HG02759 (cell line): ENCODE measurements around the gene FEM1A.
A peak's percentile ranks its signal among the peaks of the same experiment; 100 is the strongest.
"Not testable (repeated sequence)": the region's sequence is repeated elsewhere in the genome, so short reads cannot be mapped to it uniquely, and the experiment has no call there.

Experiments
- ATAC-seq: cut with Tn5 transposase; IDR thresholded peaks from one replicate; pipeline ENCODE4 v1.9.1; 2021; ENCODE audit warnings: mild to moderate bottlenecking, moderate library complexity; ENCODE audit not compliant: unreplicated experiment

Gene FEM1A

GRCh38 chr19:4807188-4807587 is 15.7 kb downstream of the FEM1A start:
- ATAC-seq: no peak

- ATAC-seq: no peak
Observed at GRCh38 chr19:4811328-4812131, 20.0 kb downstream of the FEM1A start.

DNA sequence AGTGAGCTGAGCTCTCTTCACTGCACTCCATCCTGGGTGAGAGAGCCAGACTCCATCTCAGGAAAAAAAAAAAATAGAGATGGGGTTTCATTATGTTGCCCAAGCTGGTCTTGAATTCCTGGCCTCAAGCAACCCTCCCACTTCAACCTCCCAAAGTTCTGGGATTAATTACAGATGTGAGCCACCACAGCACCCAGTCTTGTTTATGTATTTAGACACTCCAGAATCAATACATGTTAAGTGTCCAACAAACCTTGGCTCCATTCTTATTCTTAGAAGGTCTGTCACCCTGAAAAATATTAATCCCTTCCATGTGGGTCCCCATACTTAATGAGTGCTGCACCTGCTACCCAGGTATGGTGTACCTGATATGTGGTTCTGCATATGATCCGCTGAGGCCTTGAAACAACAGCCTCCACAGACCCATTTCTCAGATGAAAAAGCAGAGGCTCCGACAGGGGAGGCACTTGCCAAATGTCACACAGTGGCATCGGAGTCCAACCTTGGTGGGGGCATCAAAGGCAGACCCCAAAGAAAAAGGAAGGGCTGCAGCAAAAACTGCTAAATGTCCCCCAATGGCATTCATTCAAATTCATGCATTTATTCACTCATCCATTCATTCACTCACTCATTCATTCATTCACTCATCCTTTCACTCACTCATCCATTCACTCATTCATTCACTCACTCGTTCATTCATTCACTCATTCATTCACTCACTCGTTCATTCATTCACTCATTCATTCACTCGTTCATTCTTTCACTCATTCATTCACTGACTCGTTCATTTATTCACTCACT is 23.3 kb downstream of the FEM1A start:
- no peak for ATAC-seq

DNA sequence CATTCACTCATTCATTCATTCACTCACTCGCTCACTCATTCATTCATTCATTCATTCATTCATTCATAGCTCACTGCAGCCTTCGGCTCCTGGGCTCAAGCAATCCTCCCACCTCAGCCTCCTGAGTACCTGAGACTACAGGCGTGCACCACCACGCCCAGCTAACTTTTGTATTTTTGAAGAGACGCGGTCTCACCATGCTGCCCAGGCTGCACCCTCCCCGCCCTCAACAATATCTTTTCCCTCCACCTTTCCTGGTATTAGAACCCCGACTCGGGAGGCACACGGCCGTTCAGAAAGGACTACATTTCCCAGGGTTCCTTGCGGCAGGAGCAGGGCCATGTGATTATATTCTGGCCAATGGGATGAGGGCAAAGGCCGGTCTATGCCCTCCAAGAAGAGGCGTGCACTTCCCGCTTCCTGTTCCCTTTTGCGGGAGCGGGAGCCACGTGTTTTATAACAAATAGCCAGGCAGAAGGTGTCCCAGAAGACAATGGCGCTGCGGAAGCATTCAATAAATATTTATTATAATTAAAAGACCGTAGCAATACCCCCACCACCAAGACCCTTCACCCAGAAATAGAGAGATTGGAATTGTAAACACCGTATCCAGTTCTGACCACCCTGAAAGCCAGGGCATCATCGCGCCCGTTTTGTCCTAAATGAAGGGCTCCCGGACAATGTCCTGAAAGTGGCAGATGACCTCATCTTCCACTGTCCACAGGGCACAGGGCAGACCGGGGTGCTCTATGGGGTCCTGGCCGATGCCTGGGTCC is 24.1 kb downstream of the FEM1A start:
- no peak for ATAC-seq

- ATAC-seq: no peak
Observed at GRCh38 chr19:4816202-4816949, 24.8 kb downstream of the FEM1A start.

GRCh38 chr19:4816950-4817278 is 25.4 kb downstream of the FEM1A start:
- no peak for ATAC-seq

DNA sequence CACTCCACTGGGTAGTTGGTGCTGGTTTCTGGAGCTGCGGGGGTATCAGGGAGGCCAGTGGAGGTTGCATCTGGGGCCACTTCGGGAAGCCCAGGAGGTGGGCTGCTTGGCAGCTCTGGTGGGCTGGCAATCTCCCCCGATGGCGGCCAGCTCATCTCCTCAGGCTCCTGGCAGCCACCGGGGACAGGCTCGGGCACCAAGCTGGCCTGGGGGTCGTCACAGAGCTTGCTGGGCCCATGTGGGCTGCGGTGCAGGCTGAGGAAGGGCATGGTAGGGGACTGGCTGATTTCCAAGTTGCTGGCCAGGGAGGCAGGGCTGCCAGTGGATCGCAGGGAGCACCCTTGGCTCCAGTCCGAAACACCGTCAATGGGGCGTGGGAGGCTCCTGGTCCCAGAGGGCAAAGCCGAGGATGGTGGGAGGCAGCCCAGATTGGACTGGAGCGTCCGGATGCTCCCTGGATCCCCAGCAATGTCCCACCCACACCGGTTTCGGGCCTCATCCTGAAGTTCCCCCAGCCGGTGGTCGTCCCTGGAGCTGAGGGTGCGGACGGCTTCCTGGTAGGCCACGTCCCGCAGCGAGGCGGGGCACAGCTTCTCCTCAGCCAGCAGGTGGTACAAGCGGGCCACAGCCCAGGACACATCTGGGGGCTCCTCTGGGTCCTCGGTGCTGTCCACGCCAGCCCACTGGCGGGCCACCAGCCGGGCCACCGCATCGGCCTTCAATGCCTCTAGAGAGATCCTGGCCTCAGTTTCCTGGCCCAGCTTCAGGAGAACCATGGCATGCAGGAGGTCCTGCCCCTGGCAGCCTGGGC is 26.1 kb downstream of the FEM1A start:
- ATAC-seq: no peak

DNA sequence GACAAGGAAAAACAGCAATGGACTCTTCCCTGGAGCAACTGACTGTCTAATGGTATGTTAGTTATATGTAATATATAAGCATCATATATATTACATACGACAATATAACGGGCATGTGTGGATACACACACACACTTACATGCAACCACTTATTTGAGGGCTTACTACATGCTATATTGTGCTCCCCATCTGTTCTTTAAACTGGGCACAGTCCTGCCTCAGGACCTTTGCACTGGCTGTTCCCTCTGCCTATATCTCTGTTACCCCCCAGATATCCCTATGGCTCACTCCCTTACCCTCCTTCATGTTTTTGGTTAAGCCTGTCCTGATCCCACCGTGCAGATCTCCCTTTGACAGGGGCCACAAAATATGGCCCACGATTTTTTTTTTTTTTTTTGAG is 29.7 kb downstream of the FEM1A start:
- ATAC-seq: no peak

GRCh38 chr19:4822354-4822753 is 30.8 kb downstream of the FEM1A start:
- ATAC-seq: not testable (repeated sequence)

- no peak for ATAC-seq
Observed at GRCh38 chr19:4823577-4823976, 32.0 kb downstream of the FEM1A start.

DNA sequence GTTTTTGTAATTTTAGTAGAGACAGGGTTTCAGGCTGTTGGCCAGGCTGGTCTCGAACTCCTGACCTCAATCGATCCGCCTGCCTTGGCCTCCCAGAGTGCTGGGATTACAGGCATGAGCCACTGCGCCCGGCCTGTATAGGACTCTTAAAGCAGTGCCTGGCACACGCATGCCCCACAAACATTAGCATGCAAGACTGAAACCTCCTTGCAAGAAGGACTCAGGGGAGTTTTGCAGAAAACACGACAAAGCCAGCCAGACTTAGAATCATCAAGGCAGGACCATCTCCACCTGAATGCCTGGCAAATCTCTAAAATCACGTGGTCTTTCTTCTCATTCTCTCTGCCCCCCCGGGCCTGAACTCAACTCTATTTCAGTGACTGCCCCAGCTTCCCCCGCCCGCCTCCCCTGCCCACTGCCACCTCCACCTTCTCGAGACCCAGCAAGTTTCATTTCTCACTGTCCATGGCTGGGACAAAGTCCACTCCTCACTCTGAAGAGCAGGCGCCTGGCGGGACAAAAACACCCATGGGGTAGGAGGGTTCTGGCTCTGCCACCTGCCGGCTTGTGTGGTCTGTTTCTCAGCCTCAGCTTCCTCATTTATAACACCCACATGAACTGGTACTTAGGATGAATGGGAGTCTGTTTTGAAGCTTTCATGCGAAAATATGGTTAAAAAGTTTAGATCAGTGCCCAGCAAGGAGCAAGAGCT is 37.6 kb downstream of the FEM1A start:
- ATAC-seq: no peak

DNA sequence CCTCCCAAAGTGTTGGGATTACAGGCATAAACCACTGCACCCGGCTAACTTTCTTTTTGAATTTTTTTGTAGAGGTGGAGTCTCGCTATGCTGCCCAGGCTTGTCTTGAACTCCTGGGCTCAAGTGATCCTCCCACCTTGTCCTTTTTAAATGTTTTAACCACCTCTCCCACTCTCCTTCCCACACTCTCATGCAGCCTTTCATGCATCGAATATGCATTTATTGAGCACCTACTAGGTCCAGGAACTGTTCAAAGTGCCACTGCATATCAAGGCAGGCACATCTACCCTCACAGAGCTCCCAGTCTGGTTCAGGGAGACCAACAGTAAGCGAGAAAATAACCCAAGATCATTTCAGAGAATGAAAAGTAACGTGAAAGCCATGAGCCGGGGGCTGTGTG is 38.8 kb downstream of the FEM1A start:
- ATAC-seq: no peak

- ATAC-seq: no peak
Observed at GRCh38 chr19:4830768-4831265, 39.3 kb downstream of the FEM1A start.

DNA sequence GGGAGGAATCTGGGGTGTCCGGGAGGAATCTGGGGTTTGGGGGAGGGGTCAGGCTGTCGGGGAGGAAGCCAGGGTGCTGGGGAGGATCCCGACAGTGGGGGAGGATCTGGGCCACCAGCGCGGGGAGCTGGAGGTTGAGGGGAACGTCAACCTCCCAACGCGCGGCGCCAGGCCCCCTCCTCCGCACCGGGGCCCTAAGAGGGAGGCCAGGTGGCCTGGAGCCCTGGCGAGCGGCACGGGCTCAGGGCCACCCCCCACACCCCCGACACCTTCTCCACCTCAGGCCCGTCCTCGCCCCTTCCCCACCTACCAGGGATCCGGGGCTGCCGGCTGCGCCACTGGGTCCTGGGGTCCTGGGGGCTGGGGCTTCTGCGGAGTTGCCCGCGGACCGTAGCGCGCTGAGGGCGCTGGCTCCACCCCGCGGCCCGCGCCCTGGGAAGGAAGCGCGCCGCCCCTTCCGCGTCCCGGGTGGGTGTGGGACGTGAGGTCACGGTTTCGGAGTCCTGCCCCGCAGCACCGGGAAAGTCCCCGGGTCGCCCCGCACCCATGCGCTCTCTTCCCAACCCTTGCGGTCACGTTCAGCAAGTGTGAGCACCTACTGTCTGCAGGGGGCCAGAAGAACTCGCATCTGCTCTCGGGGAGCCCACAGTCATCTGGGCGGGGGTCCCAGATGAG is 39.9 kb downstream of the FEM1A start, which contains the start of gene TICAM1:
TICAM1 (minus strand) TSS at position 409 of the 675 bp plus-strand sequence. CDS start 13,335 bp downstream, outside the sequence.
- ATAC-seq: peak; percentile 80

DNA sequence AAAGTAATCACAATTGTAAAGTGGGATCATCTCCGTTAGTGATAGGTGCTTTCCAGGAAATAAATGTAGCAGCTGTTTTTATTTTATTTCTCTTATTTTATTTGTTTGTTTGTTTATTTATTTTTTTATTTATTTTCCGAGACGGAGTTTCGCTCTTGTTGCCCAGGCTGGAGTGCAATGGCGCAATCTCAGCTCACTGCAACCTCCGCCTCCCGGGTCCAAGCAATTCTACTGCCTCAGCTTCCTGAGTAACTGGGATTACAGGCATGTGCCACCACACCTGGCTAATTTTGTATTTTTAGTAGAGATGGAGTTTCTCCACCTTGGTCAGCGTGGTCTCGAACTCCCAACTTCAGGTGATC is 40.4 kb downstream of the FEM1A start:
- ATAC-seq: not testable (repeated sequence)

DNA sequence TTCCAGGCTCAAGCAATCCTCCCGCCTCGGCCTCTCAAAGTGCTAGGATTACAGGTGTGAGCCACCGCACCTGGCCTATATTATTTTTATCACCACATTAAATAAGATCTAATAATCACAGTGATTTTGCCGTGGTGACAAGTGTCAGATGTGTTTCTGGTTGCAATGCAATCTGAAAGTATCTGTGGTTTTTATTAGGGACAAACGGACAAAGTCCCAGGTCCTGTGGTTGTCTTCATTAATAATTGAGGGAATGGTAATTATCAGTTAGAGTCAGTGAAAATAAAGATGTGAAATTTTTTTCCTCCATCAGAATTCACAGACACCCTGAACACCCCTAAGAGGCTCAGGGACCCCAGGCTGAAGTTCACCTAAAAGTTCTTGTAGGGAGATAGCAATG is 41.2 kb downstream of the FEM1A start:
- ATAC-seq: no peak

DNA sequence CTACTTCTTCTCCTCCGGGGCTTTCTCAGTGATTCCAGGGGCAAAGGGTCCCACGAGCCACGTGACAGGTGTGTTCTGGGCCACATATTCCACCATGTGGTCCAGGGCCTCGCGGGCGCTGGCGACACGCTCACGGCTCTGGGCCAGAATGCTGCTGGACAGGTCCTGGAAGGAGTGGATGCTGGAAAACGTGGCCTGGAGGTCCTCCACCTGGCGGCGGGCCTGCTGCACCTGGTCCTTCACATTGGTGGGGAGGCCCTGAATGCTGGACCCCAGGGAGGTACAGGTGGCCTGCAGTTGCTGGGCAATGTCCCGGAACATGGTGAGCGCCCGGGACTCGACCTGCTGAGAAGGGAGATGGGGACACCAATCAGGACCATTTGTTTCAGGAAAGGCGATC is 47.7 kb downstream of the FEM1A start:
- ATAC-seq: no peak

DNA sequence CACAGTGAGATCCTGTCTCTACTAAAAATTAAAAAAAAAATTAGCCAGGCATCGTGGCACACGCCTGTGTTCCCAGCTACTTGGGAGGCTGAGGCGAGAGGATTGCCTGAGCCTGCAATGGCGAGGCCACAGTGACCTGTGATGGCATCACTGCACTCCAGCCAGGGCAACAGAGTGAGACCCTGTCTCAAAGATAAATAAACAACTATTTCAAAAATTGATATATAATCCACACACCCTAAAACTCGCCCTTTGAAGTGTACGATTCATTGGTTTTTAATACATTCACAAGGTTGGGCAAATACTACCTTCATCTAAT is 52.1 kb downstream of the FEM1A start:
- ATAC-seq: no peak
